ENCODE measurements around the gene CATSPER3. TPM values are rescaled to one million over a fixed set of nuclear protein-coding genes. Genes with fewer than 3 reads are reported as not detected.

The CATSPER3 gene
- total RNA-seq, 1 experiment from 2014 or later, result 0.50 TPM

- Histone ChIP-seq H3K4me1 (ENCODE audit: insufficient read depth, low read length) (no peaks in the 10 kb centered on the region), H3K27me3 (ENCODE audit: insufficient read depth, low read length) (peaks cover 57% of the 10 kb centered on the region), H3K23ac (ENCODE audit: insufficient read length, low read depth, low read length) (no peak overlapping the region), H2BK20ac (ENCODE audit: low read depth, low read length, poor library complexity, severe bottlenecking) (no peak overlapping the region), H3K79me1 (ENCODE audit: insufficient read depth, low read depth, low read length, poor library complexity, severe bottlenecking) (no peaks in the 10 kb centered on the region), H3K9ac (ENCODE audit: extremely low read depth, insufficient read length, low read length) (no peak overlapping the region), H2BK5ac (ENCODE audit: insufficient read length, low read length) (no peak overlapping the region), H2AK5ac (ENCODE audit: insufficient read length, low read length) (no peak overlapping the region), H3K23me2 (ENCODE audit: insufficient read length, low read depth, low read length, poor library complexity, severe bottlenecking) (peaks cover 2% of the 10 kb centered on the region), H4K8ac (replicated peaks; ENCODE audit: insufficient read length, low read depth, low read length) (no peak overlapping the region), H3T11ph (ENCODE audit: low read length) (no peak overlapping the region), H3K4me2 (ENCODE audit: insufficient read depth, insufficient read length, low read length) (no peak overlapping the region), H3K27ac (ENCODE audit: insufficient read length, low read depth, low read length) (no peak overlapping the region), H3K14ac (ENCODE audit: insufficient read depth, low read length) (no peak overlapping the region), H4K91ac (ENCODE audit: insufficient read length, low read depth, low read length) (no peak overlapping the region), H3K79me2 (ENCODE audit: insufficient read depth, low read length) (no peaks in the 10 kb centered on the region), H3K56ac (ENCODE audit: insufficient read length, low read depth, low read length) (no peak overlapping the region), H3K18ac (ENCODE audit: insufficient read length, low read depth, low read length) (no peak overlapping the region), H3K4ac (ENCODE audit: low read depth, low read length) (no peak overlapping the region), H4K5ac (ENCODE audit: insufficient read length, low read depth, low read length) (no peak overlapping the region), H4K20me1 (ENCODE audit: control insufficient read depth, insufficient read depth, insufficient read length) (no peaks in the 10 kb centered on the region), H3K9me3 (ENCODE audit: control insufficient read depth, low read depth, low read length) (no peaks in the 10 kb centered on the region), H2AFZ (ENCODE audit: low read length) (no peak overlapping the region), H2BK120ac (ENCODE audit: low read depth, low read length, poor library complexity, severe bottlenecking) (no peak overlapping the region), H2BK15ac (ENCODE audit: low read depth, low read length) (no peak overlapping the region), H2BK12ac (ENCODE audit: insufficient read length, low read depth, low read length) (no peak overlapping the region)
- no peak for DNase-seq
- WGBS (ENCODE audit: extremely low coverage, insufficient read length, low lambda C conversion rate), result no CpG with 5 or more reads among the region's 15 CpGs
- no peaks in the 10 kb centered on the region; a peak in 1 of 7 replicates for H3K36me3 Mint-ChIP-seq (ENCODE audit: insufficient read depth in 1 of 3, low read depth in 3 of 3)
- H3K4me1 Mint-ChIP-seq, result peaks cover 7 to 31% of the 10 kb centered on the region in 2 experiments
- H3K4me3 Mint-ChIP-seq, result no peak overlapping the region
- no peak overlapping the region for H3K27ac Mint-ChIP-seq
- TF ChIP-seq CTCF (conservative IDR thresholded peaks at IDR 0.05), result no peak
- H3K9me3 Mint-ChIP-seq, result peaks cover 0 to 6% of the 10 kb centered on the region in 2 experiments; a peak in 2 of 5 replicates
- peaks cover 100% of the 10 kb centered on the region for H3K27me3 Mint-ChIP-seq (ENCODE audit: low read depth)
These were observed 58.3 kb downstream of the CATSPER3 start for GRCh38 chr5:135025730-135026644.

Data from H9 (cell line).